AG04450 (cell line): Measurements from ENCODE around the gene RFX4. TPM values are rescaled to one million over a fixed set of nuclear protein-coding genes. Genes with fewer than 3 reads are reported as not detected.

ENCODE experiments used
- CTCF ChIA-PET: fragments of 300-600, 350-600 bp; formaldehyde crosslinking; extraction: SDS; loops from one replicate; lab custom pipeline; 2022; ENCODE audit warnings: antibody characterized with exemption, inconsistent platforms; lab: Charles Lee
- POLR2A ChIA-PET: fragments of 350-600 bp; formaldehyde crosslinking; extraction: SDS; loops from one replicate; lab custom pipeline; 2021; ENCODE audit warnings: antibody characterized with exemption, inconsistent platforms; lab: Yijun Ruan, JAX
- DNase-seq: peaks from one replicate; pipeline ENCODE4 v3.0.0-alpha.2; 2011; ENCODE audit warnings: low read depth, low spot score
- H3K27ac ChIP-seq: one replicate; pipeline ENCODE4 v1.5.1; 2012; ENCODE audit warnings: low read depth, low read length, control low read depth
- H3K27me3 ChIP-seq: one replicate; pipeline ENCODE4 v1.6.0; 2012; ENCODE audit warnings: low read length; ENCODE audit not compliant: control insufficient read depth, insufficient read depth
- H3K4me3 ChIP-seq: 2 replicates; pipeline ENCODE4 v1.5.1; 2011; ENCODE audit warnings: mild to moderate bottlenecking, low read depth, low read length, control low read depth
- H3K9me3 ChIP-seq: 2 replicates; pipeline ENCODE4 v1.5.1; 2012; ENCODE audit warnings: low read length; ENCODE audit not compliant: control insufficient read depth, insufficient read depth
- CTCF ChIP-seq: IDR thresholded peaks from 2 replicates; pipeline ENCODE4 v1.5.1; 2011; ENCODE audit warnings: low read depth, low read length, control low read depth, inconsistent platforms
- polyA plus RNA-seq: library from polyadenylated mRNA; depleted of rRNA; stranded (reverse); fragments of >200 nt; gene quantifications from 2 replicates; pipeline ENCODE4 v1.2.3, GENCODE V29; 2011

Gene RFX4
- polyA plus RNA-seq, 1 experiment, result not detected

GRCh38 chr12:106744600-106744999 lies 161.8 kb downstream of the RFX4 start:
- no peaks in the 10 kb centered on the region for H3K9me3 ChIP-seq
- ChIA-PET POLR2A (no interaction called here), CTCF (no interaction called here)
- no peak overlapping the region for H3K4me3 ChIP-seq
- H3K27me3 ChIP-seq, result peaks cover 2% of the 10 kb centered on the region
- DNase-seq, result no peak
- TF ChIP-seq CTCF, result no peak
- no peak overlapping the region for H3K27ac ChIP-seq

- TF ChIP-seq CTCF, result no peak
- H3K27ac ChIP-seq, result no peak overlapping the region
- no peak for DNase-seq
- no peak overlapping the region for H3K4me3 ChIP-seq
- H3K9me3 ChIP-seq, result no peaks in the 10 kb centered on the region
- ChIA-PET CTCF (no interaction called here), POLR2A (no interaction called here)
- H3K27me3 ChIP-seq, result peaks cover 2% of the 10 kb centered on the region
These were observed 162.5 kb downstream of the RFX4 start for GRCh38 chr12:106745181-106745745.

GRCh38 chr12:106747973-106748436 lies 165.2 kb downstream of the RFX4 start:
- Histone ChIP-seq H3K9me3 (no peaks in the 10 kb centered on the region), H3K27me3 (peaks cover 2% of the 10 kb centered on the region), H3K27ac (no peak overlapping the region), H3K4me3 (no peak overlapping the region)
- ChIA-PET POLR2A (no interaction called here), CTCF (no interaction called here)
- no peak for DNase-seq
- no peak for TF ChIP-seq CTCF

GRCh38 chr12:106750524-106750923 lies 167.7 kb downstream of the RFX4 start:
- CTCF ChIA-PET, result interaction anchor here (0.9 kb wide), 1 partner anchor 91 kb away, joined by 5 read pairs; no protein-coding TSS in a partner anchor

More at GRCh38 chr12:106750524-106750923, 167.7 kb downstream of the RFX4 start:
- POLR2A ChIA-PET, result no interaction called here
- no peak for TF ChIP-seq CTCF
- DNase-seq, result no peak
- Histone ChIP-seq H3K27ac (no peak overlapping the region), H3K9me3 (no peaks in the 10 kb centered on the region), H3K4me3 (no peak overlapping the region), H3K27me3 (no peaks in the 10 kb centered on the region)
